HPDE6-E6E7 (cell line): ENCODE data around the gene MRPS12.
A peak's percentile ranks its signal among the peaks of the same experiment; 100 is the strongest.
"Not testable (repeated sequence)": the region's sequence is repeated elsewhere in the genome, so short reads cannot be mapped to it uniquely, and the experiment has no call there.

ENCODE experiments used
- DNase-seq: peaks from one replicate; pipeline ENCODE4 v3.0.0; 2011; ENCODE audit warnings: missing footprints; ENCODE audit errors: extremely low spot score

The MRPS12 gene

DNA sequence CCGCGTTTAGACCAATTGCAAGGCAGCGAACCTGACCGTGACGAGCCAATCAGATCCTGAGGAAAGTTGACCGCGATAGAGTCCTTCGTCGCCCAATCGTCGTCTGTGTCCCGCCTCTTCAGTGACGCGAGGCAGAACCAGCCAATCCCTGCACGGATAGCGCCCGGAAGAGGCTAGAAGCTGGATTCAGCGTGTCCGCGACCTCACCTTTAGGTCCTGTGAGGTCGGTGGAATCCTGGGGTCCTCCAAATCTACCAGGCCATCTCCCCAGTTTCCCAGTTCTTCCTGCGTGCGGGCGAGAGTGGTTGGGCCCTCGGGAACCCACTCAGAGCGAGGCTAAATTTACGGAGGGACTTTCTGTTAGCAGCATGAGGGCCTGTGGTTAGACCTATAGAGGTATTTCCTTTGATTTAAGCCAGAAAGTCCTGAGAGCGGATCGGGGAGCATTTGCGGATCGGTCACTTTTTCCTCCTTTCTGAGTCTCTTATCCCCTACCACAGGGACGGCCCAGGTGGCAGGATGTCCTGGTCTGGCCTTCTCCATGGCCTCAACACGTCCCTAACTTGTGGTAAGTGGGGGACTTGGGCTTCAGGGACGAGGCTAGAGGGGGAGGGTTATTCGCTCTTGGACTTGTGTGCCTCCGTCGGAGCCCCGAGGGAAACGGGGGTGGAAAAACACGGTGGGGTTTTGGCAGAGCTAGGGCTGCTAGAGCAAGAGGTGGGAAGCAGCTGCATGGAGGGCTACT, at the start of gene MRPS12:
MRPS12 (plus strand) TSS at position 169 of the 745 bp plus-strand sequence; CDS start at position 520, 351 bp downstream.
- DNase-seq, result peak; percentile 99

- DNase-seq, result no peak
These were observed 47.5 kb upstream of the MRPS12 start for GRCh38 chr19:38883286-38883685.

DNA sequence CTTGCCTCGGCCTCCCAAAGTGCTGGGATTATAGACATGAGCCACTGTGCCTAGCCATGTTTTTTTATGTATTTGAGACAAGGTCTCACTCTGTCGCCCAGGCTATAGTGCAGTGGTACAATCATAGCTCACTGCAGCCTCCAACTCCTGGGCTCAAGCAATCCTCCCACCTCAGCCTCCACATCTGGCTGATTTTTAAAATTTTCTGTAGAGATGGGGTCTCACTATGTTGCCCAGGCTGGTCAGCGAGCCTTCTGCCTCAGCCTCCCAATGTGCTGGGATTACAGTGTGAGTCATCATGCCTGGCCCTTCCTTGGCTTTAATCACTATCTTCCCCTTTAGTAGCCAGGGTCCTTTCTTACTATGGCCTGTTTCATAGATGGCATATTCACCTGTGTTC, 46.1 kb upstream of the MRPS12 start:
- DNase-seq, result not testable (repeated sequence)

GRCh38 chr19:38888876-38889275, 41.9 kb upstream of the MRPS12 start:
- no peak for DNase-seq

DNA sequence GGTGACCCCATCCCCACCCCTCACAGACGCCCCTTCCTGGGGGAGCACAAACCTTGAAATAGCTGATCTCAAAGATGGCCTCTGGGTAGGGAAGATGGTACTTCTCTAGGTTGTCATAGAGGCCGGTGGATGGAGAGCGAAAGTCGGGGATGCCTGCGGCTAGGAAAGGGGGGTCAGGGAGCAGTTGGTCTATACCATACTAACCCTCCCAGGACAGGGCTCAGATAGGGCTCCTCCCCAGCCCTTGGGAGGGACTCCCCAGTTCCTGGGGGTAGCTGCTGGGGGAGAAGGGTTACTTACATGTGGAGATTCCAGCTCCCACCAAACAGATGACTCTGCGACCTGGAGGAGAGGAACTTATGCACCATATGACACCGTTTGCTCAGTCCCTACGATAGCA, 40.9 kb upstream of the MRPS12 start:
- DNase-seq, result no peak

- no peak for DNase-seq
These were observed 40.1 kb upstream of the MRPS12 start for GRCh38 chr19:38890686-38891085.

GRCh38 chr19:38891771-38892170, 39.0 kb upstream of the MRPS12 start:
- DNase-seq, result no peak

DNA sequence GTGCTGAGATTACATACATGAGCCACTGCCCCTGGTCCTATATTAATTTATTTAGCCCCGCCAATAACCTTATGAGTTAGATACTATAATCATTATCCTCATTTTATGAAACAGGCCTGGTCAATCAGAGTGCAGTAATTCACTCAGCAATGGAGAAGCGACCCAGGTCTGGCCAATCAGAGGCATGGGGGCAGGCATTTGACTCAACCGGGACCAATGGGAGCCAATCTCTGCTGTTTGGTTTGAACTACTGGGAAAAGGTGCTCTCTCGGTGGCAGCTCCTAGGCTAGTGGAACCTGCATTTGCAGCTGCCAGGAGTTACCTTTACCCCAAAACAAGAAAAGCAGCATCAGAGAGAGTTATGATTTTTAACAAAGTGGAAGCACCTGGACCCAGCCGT, 37.9 kb upstream of the MRPS12 start:
- no peak for DNase-seq

- no peak for DNase-seq
These were observed 37.4 kb upstream of the MRPS12 start for GRCh38 chr19:38893341-38893771.

DNA sequence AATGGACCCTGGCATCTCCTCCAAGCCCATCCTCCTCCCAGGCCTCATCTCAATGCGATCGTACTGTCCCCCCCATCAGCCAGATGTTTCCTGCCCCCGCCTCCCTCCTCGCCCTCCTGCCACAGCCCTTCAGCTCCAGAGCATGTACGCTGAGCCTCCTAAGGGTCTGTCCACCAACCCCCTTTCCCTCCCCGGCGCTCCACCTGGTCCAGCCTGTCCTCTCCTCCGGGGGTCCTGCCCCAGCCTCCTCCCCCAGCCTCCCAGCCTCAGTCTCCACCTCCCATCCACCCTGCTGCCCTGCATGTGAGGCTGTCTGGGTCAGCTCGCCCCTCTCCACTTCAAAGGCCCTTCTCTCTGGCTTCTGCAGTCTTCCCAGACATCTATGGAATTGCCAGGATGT, 35.8 kb upstream of the MRPS12 start:
- DNase-seq, result no peak

- DNase-seq, result no peak
These were observed 31.8 kb upstream of the MRPS12 start for GRCh38 chr19:38898788-38899446.

- DNase-seq, result peak; percentile 99
These were observed 31.1 kb upstream of the MRPS12 start, which contains the start of the genes NFKBIB and SIRT2 for GRCh38 chr19:38899447-38900201. Gene NFKBIB (plus strand): TSS chr19:38899969. CDS start chr19:38900033, 64 bp downstream. Gene SIRT2 (minus strand): TSS chr19:38899618. CDS start chr19:38899521, 97 bp downstream.

GRCh38 chr19:38900202-38900629, 30.5 kb upstream of the MRPS12 start:
- DNase-seq, result peak; percentile 58

- DNase-seq, result no peak
These were observed 30.0 kb upstream of the MRPS12 start for GRCh38 chr19:38900743-38901190.

GRCh38 chr19:38901683-38902082, 29.1 kb upstream of the MRPS12 start:
- DNase-seq, result no peak

DNA sequence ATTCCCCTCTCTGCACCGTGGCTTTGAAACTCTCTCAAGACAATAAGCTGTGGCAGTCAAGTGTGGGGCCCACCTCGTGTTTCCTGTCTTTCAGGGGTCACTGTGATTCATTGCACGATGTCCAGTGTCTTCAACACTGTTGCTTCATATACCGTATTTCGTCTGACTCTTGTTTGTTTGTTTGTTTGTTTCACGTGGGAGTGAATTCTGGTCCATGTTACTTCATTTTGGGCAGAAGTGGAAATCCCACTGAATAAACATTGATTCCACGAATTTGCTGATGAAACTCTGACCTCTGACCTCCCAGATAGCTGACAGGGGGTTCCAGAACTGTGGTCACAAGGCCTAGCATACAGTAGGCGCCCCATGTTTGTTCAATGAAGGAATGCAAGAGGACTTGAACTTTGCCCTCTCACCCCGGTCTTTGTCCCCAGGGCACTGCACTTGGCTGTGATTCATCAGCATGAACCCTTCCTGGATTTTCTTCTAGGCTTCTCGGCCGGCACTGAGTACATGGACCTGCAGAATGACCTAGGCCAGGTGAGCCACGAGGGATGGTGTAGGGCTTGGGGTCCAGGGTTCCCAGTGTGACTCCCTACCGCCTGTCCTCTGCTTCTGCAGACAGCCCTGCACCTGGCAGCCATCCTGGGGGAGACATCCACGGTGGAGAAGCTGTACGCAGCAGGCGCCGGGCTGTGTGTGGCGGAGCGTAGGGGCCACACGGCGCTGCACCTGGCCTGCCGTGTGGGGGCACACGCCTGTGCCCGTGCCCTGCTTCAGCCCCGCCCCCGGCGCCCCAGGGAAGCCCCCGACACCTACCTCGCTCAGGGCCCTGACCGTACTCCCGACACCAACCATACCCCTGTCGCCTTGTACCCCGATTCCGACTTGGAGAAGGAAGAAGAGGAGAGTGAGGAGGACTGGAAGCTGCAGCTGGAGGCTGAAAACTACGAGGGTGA, 25.9 kb upstream of the MRPS12 start:
- DNase-seq, result no peak

- DNase-seq, result no peak
These were observed 25.1 kb upstream of the MRPS12 start for GRCh38 chr19:38905620-38906019.

DNA sequence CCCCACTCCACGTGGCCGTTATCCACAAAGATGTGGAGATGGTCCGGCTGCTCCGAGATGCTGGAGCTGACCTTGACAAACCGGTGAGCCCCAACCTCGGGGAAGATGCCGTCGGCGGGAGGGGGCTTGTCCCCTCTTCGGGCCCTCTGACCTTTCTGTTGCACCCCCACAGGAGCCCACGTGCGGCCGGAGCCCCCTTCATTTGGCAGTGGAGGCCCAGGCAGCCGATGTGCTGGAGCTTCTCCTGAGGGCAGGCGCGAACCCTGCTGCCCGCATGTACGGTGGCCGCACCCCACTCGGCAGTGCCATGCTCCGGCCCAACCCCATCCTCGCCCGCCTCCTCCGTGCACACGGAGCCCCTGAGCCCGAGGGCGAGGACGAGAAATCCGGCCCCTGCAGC, 23.5 kb upstream of the MRPS12 start:
- DNase-seq, result no peak

GRCh38 chr19:38907670-38908069, 23.1 kb upstream of the MRPS12 start:
- DNase-seq, result no peak

GRCh38 chr19:38908911-38909310, 21.8 kb upstream of the MRPS12 start:
- DNase-seq, result no peak

DNA sequence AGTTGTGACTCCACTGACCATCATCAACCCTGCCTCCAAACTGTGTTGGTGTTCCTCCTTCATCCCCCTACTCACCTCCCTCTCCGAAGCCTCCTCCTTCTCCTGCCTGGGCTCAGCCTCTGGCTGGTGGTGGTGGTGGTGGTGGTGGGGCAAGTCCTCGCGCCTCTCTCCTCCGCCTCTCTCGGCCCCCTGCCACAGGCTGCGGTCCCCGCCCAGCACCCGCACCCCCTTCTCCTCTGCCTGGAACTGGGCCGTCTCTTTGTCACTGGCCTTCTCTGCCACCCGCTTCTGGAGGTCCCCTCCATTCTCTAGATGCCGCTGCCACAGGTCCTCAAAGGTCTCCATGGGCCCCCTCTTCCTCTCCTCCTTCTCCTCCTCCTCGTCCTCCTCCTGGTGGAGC, 20.3 kb upstream of the MRPS12 start:
- DNase-seq, result no peak
